Endothelial cell of umbilical vein (primary cell): Measurements from ENCODE around the gene UBE2E2. TPM values are rescaled to one million over a fixed set of nuclear protein-coding genes. Genes with fewer than 3 reads are reported as not detected.

Source experiments
- BruUV-seq: library from RNA; stranded (reverse); fragments of 400-500 nt; replicated peaks from 2 replicates; lab custom pipeline; 2021; lab: Mats Ljungman, UMichigan
- CTCF ChIA-PET: fragments of 300-600, 350-600 bp; sonication (Branson Sonifier 250); formaldehyde crosslinking; loops from one replicate; lab custom pipeline; 2021; ENCODE audit warnings: antibody characterized with exemption, inconsistent platforms; lab: Charles Lee
- POLR2A ChIA-PET: fragments of 300-600, 350-600 bp; sonication (Branson Sonifier 250); formaldehyde crosslinking; loops from one replicate; lab custom pipeline; 2021; ENCODE audit warnings: antibody characterized with exemption, inconsistent platforms; lab: Charles Lee
- DNase-seq: peaks from one replicate; pipeline ENCODE4 v3.0.0-alpha.2; 2011; ENCODE audit warnings: low read depth, low spot score
- FAIRE-seq: peaks from 2 replicates; lab custom pipeline; 2011; peaks lifted over from hg19 to GRCh38; lab: Jason Lieb, UNC
- H2AFZ ChIP-seq: 2 replicates; pipeline ENCODE4 v1.6.0; 2012; ENCODE audit warnings: low read depth, low read length, control low read depth, inconsistent platforms
- H3K27ac ChIP-seq: 2 replicates; pipeline ENCODE4 v1.5.1; 2011; ENCODE audit warnings: low read depth, mild to moderate bottlenecking, control low read depth, low read length, moderate library complexity; ENCODE audit not compliant: insufficient read depth
- H3K27me3 ChIP-seq, 2 experiments: 2 replicates each; pipeline versions ENCODE4 v1.6.0 to v1.6.1; 2011; ENCODE audit warnings: low read length in 2 of 2, mixed read lengths in 1 of 2; ENCODE audit not compliant: control insufficient read depth in 2 of 2, insufficient read depth in 2 of 2
- H3K36me3 ChIP-seq, 2 experiments: 2 replicates in 1 of 2; 3 replicates in 1 of 2; pipeline ENCODE4 v1.5.1; 2011; ENCODE audit warnings: low read length in 2 of 2, mild to moderate bottlenecking in 1 of 2, moderate library complexity in 1 of 2; ENCODE audit not compliant: control insufficient read depth in 2 of 2, insufficient read depth in 2 of 2; ENCODE audit errors: extremely low read depth in 1 of 2
- H3K4me1 ChIP-seq: 3 replicates; pipeline ENCODE4 v1.5.1; 2011; ENCODE audit warnings: mild to moderate bottlenecking, low read length; ENCODE audit not compliant: control insufficient read depth, insufficient read depth; ENCODE audit errors: extremely low read depth
- H3K4me2 ChIP-seq: 2 replicates; pipeline ENCODE4 v1.6.1; 2011; ENCODE audit warnings: low read length, control low read depth, mixed read lengths; ENCODE audit not compliant: insufficient read depth
- H3K4me3 ChIP-seq, 3 experiments: fragments of 200-600 bp in 1 of 3; sonication (generic), shearing (Covaris generic) in 1 of 3; replicated peaks in 1 of 3; 2 replicates each; pipeline ENCODE4 v1.5.1; 2011 to 2016; ENCODE audit warnings: control low read depth in 3 of 3, low read length in 3 of 3, mild to moderate bottlenecking in 2 of 3, inconsistent platforms in 1 of 3, low read depth in 1 of 3, moderate library complexity in 1 of 3; ENCODE audit not compliant: insufficient read depth in 1 of 3
- H3K79me2 ChIP-seq: 2 replicates; pipeline ENCODE4 v1.6.0; 2012; ENCODE audit warnings: low read length, inconsistent platforms; ENCODE audit not compliant: control insufficient read depth, insufficient read depth
- H3K9ac ChIP-seq: replicated peaks from 2 replicates; pipeline ENCODE3; 2011; ENCODE audit warnings: low read length, control low read depth; ENCODE audit not compliant: insufficient read depth; ENCODE audit errors: extremely low read depth
- H3K9me1 ChIP-seq: replicated peaks from 3 replicates; pipeline ENCODE4 v1.6.0; 2011; ENCODE audit warnings: mild to moderate bottlenecking, low read length; ENCODE audit not compliant: control insufficient read depth, insufficient read depth; ENCODE audit errors: extremely low read depth
- H3K9me3 ChIP-seq: replicated peaks from 2 replicates; pipeline ENCODE4 v1.5.1; 2012; ENCODE audit warnings: low read length, inconsistent platforms; ENCODE audit not compliant: control insufficient read depth, insufficient read depth
- H4K20me1 ChIP-seq: replicated peaks from 2 replicates; pipeline ENCODE3; 2011; ENCODE audit warnings: mild to moderate bottlenecking, low read length; ENCODE audit not compliant: control insufficient read depth, insufficient read depth; ENCODE audit errors: extremely low read depth
- CTCF ChIP-seq, 2 donors: IDR thresholded peaks; 1 replicate in 1 of 2; 2 replicates in 1 of 2; pipeline ENCODE4 v1.5.1; 2011; ENCODE audit warnings: low read length in 2 of 2, mild to moderate bottlenecking in 2 of 2, moderate library complexity in 2 of 2, control low read depth in 1 of 2, inconsistent platforms in 1 of 2, low read depth in 1 of 2; ENCODE audit not compliant: insufficient read depth in 1 of 2; ENCODE audit errors: extremely low read depth in 1 of 2
- EZH2 ChIP-seq: IDR thresholded peaks from 2 replicates; pipeline ENCODE4 v1.6.1; 2012; ENCODE audit warnings: borderline replicate concordance, low read depth, mild to moderate bottlenecking, moderate library complexity, low read length, inconsistent platforms; ENCODE audit not compliant: severe bottlenecking
- FOS ChIP-seq: IDR thresholded peaks from 2 replicates; pipeline ENCODE4 v1.6.1; 2011; ENCODE audit warnings: mild to moderate bottlenecking, low read length, moderate library complexity, borderline replicate concordance; ENCODE audit not compliant: insufficient read depth
- GATA2 ChIP-seq: IDR thresholded peaks from 2 replicates; pipeline ENCODE4 v1.7.0; 2011; ENCODE audit warnings: low read depth, mild to moderate bottlenecking, moderate library complexity, mixed read lengths, low read length; ENCODE audit not compliant: insufficient read length, insufficient read depth
- JUN ChIP-seq: IDR thresholded peaks from 2 replicates; pipeline ENCODE4 v1.6.1; 2011; ENCODE audit warnings: borderline replicate concordance, low read depth; ENCODE audit not compliant: insufficient read length, insufficient read depth
- MAX ChIP-seq: IDR thresholded peaks from 2 replicates; pipeline ENCODE4 v1.6.1; 2011; ENCODE audit not compliant: insufficient read depth, insufficient read length
- MYC ChIP-seq: IDR thresholded peaks from one replicate; pipeline ENCODE4 v1.6.1; 2011; ENCODE audit warnings: mild to moderate bottlenecking, low read depth, low read length
- POLR2A ChIP-seq: IDR thresholded peaks from 2 replicates; pipeline ENCODE4 v1.6.1; 2012; ENCODE audit warnings: low read depth, mild to moderate bottlenecking, control low read depth, low read length
- POLR2AphosphoS5 ChIP-seq: IDR thresholded peaks from 2 replicates; pipeline ENCODE4 v1.6.1; 2012; ENCODE audit warnings: low read depth, mild to moderate bottlenecking, control low read depth, low read length, moderate library complexity; ENCODE audit not compliant: insufficient read depth
- dilution Hi-C: fragments of 300-500 bp; cut with MboI; formaldehyde crosslinking; loops from one replicate; pipeline ENCODE4 v1.15.0; 2019; ENCODE audit warnings: low sequenced_read_pairs; ENCODE audit not compliant: extremely low pct_ligation_motif_present
- intact Hi-C: fragments of 100-400 bp; cut with micrococcal nuclease; formaldehyde crosslinking; loops from one replicate; pipeline ENCODE4 v1.10.0; 2022
- polyA plus RNA-seq, 4 experiments: library from polyadenylated mRNA; depleted of rRNA in 3 of 4; stranded (reverse) in 3 of 4; unstranded in 1 of 4; fragments of >200 nt; gene quantifications; 2 replicates each; pipeline versions ENCODE4 v1.2.1 to v1.2.3, GENCODE V29; 2011 to 2012; ENCODE audit warnings: missing spikeins in 1 of 4
- total RNA-seq: library from RNA; stranded (reverse); gene quantifications from 2 replicates; pipeline ENCODE4 v1.2.3, GENCODE V29; 2021

Gene UBE2E2
- total and polyA plus RNA-seq, 2 donors (not counting 3 experiments of a cell fraction or from before 2014, with no cell fraction given), result 37.0 to 45.4 TPM

GRCh38 chr3:23574822-23575315, 371.7 kb downstream of the UBE2E2 start:
- no peak for TF ChIP-seq GATA2
- no peak for TF ChIP-seq CTCF (IDR thresholded peaks at IDR 0.05; ENCODE audit: extremely low read depth in 1 of 2, insufficient read depth in 1 of 2, low read depth in 1 of 2, low read length in 2 of 2)
- TF ChIP-seq MYC, result no peak
- TF ChIP-seq EZH2, result no peak
- no peak for TF ChIP-seq FOS
- TF ChIP-seq MAX, result no peak
- no peak for TF ChIP-seq JUN
- no peak for TF ChIP-seq POLR2A
- TF ChIP-seq POLR2AphosphoS5, result no peak
- intact Hi-C loops, result no loop called here
- Histone ChIP-seq H3K4me3 (no peak overlapping the region), H3K36me3 (no peaks in the 10 kb centered on the region), H4K20me1 (no peaks in the 10 kb centered on the region), H3K4me2 (no peak overlapping the region), H2AFZ (no peak overlapping the region), H3K27ac (no peak overlapping the region), H3K9me1 (no peaks in the 10 kb centered on the region), H3K79me2 (no peaks in the 10 kb centered on the region), H3K4me1 (no peaks in the 10 kb centered on the region), H3K27me3 (no peaks in the 10 kb centered on the region), H3K9ac (no peak overlapping the region), H3K9me3 (no peaks in the 10 kb centered on the region)
- no peak for DNase-seq
- ChIA-PET CTCF (no interaction called here), POLR2A (no interaction called here)
- BruUV-seq, result no TSS peak
- FAIRE-seq, result no peak
- dilution Hi-C loops, result no loop called here
